Caki2 (cell line): ENCODE data around the gene CMTM3. TPM values are rescaled to one million over a fixed set of nuclear protein-coding genes. Genes with fewer than 3 reads are reported as not detected.
A peak's percentile ranks its signal among the peaks of the same experiment; 100 is the strongest.
"Not testable (repeated sequence)": the region's sequence is repeated elsewhere in the genome, so short reads cannot be mapped to it uniquely, and the experiment has no call there.

Experiments
- DNase-seq: peaks from one replicate; pipeline ENCODE4 v3.0.0-alpha.2; 2015; ENCODE audit warnings: low read depth
- in situ Hi-C: cut with HindIII; loops from 2 replicates; pipeline ENCODE4 v1.10.0; 2016; ENCODE audit warnings: low sequenced_read_pairs, low pct_unique_long_range_greater_than_20kb, mixed read lengths
- total RNA-seq: library from RNA; depleted of rRNA; stranded (reverse); fragments of >200 nt; shearing (Covaris generic); gene quantifications from 2 replicates; pipeline ENCODE4 v1.2.3, GENCODE V29; 2014; ENCODE audit warnings: low replicate concordance

Gene CMTM3
- total RNA-seq, 1 experiment from 2014 or later, result 46.9 TPM

DNA sequence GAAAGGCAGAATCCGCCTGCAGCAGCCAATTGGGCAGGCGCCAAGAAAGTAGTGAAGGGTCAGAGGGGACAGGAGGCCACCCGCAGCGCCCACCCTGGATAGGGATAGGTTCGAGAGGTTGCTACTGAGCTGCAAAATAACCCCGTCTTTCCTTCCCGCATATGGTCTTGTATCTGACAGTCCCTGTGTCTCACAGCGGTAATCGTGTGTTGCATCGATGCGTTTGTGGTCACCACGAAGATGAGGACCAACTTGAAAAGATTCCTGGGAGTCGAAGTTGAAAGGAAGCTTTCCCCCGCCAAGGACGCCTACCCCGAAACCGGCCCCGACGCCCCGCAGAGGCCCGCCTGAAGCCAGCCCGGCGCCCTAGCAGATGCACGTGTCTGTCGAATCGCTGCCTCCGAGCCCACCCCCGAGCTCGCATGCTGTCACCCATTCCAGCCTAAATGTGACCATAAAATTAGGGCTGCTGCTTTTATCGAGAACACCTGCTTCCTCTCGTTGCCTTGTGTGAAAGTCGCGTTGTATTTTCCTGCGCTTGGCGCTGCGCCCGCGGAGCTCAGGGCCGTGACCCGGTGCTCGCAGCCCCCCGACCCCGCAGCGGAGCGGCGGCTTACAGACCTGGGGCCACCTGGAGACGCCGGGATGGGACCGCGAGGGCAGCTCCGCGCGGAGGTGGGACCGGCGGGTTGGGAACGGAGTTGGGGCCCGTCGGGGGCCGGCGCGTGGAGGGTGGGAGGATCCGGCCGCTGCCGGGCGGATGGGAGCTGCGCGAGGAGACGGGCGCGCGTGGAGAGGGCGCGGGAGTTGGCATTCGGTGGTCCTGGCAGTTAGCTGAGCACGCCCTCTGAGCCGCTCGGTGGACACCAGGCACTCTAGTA is 25.6 kb upstream of the CMTM3 start, which contains the start of gene CMTM2:
Gene CMTM2 (plus strand): TSS at position 813 of the 881 bp plus-strand sequence. CDS start 145 bp downstream, outside the sequence.
- in situ Hi-C loops, result no loop called here

DNA sequence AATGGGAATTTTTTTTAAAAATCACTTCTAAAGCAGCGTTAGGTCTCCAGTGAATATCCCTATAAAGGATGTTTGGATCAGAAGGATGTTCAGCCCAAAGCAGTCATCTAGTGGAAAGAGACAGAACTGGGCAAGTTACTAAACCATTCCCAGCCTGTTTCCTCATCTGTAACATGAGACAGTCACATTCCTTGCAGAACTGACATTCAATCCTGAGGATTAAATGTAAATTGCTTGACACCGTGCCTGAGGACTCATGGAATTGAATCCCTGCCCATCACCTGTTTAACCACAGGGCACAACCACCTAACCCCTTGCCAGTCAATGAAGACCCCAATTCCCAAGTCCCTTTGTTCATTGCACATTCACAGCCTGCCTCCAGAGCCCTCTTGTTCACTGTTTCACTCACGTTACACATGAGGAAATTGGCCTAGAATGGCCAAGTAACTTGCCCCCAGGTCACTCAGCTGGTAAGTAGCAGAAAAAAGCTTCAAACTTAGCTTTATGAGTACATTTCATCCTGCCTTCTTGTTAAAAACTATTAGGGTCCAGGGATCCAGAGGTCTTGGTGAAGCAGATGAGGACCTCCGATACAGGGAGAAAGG is 23.8 kb upstream of the CMTM3 start:
- in situ Hi-C loops, result no loop called here
- DNase-seq, result peak; percentile 60

More for the DNA sequence above, 25.6 kb upstream of the CMTM3 start, which contains the start of gene CMTM2:
- DNase-seq, result no peak

DNA sequence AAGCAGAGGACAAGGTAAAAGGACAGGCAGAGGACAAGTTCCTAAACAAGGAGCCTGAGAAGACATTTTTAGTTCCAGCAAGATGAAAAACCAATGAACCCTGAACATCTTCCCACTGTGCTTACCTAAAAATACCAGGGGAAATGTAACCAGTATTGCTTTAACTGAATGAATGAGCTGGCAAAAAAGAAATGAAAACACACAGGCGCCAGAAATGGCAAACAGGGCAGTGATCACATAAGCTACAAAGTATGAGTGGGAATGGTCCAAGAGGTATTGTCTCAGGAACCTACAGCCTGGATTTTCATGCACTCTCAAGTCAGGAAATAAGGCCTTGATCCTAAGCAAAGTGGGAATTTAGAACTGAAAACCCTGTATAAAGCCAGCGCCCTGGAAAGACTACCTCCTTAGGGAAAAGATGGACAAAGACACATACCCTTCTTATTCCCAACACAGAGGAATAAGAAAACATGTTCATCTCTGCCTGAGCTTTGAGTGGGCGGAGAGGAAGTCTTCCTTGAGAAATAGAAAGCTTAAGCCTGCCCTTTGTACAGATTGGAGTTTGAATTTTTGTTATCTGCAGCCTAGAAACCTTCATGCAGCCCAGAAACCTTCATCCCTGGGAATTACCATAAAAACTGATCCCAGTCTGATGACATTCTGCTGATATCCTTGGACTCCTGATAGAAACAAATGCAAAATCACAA is 23.1 kb upstream of the CMTM3 start:
- peak; percentile 62 for DNase-seq
- in situ Hi-C loops, result no loop called here

DNA sequence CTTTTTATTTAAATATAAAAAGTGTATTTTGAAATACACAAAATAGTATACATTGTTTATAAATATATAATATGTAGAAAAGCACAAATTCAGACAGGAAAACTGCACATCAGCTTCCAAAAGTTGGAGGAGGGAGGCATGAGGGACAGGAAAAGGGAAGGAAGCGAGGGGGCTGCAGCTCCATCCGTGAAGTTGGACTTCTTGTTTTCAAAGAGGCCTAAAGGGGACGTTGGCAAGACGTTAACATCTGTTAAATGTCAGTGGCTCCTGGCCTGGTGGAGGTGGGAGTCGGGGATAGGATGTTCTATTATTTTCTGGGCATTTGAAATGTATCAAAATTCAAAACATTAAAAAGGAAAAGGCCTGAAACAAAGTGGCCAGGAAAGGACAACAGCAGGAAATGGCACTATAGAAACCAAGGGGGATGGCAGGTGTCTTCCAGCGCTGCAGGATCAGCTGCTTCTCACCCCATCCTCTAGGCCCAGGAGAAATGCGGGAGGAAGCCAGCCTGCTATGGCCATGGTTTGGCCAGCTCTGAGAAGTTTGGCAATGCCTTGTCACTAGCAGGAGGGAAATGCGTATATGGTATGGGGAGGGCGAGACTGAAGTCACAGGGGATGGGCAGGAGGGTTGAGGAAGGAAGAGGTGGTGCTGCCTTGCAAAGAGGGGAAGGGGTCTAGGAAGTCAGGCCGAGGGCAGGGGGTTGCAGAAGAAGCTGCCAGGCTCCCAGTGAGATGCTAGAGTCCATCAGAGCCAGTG is 18.8 kb upstream of the CMTM3 start:
- DNase-seq, result no peak
- in situ Hi-C loops, result no loop called here

DNA sequence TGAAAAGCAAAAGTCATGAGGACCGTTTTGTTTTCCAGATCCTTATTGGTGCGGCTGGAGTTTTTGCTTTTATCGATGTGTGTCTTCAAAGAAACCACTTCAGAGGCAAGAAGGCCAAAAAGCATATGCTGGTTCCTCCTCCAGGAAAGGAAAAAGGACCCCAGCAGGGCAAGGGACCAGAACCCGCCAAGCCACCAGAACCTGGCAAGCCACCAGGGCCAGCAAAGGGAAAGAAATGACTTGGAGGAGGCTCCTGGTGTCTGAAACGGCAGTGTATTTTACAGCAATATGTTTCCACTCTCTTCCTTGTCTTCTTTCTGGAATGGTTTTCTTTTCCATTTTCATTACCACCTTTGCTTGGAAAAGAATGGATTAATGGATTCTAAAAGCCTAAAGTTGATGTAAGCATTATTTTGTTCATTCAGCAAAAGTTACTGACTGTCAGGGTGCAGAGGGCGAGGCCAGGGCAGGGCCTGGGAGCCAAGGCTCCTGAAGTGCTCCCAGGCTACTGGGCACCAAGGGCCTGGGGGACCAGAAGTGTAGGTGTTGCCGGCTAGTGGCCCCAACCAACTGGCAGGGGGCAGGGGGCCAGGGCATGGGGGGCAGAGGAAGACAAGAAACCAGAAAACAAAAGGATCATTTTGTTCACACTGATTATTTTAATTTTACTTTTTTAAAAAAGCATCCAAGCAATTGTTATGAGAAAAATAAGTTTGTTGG is 16.5 kb upstream of the CMTM3 start:
- in situ Hi-C loops, result no loop called here

DNA sequence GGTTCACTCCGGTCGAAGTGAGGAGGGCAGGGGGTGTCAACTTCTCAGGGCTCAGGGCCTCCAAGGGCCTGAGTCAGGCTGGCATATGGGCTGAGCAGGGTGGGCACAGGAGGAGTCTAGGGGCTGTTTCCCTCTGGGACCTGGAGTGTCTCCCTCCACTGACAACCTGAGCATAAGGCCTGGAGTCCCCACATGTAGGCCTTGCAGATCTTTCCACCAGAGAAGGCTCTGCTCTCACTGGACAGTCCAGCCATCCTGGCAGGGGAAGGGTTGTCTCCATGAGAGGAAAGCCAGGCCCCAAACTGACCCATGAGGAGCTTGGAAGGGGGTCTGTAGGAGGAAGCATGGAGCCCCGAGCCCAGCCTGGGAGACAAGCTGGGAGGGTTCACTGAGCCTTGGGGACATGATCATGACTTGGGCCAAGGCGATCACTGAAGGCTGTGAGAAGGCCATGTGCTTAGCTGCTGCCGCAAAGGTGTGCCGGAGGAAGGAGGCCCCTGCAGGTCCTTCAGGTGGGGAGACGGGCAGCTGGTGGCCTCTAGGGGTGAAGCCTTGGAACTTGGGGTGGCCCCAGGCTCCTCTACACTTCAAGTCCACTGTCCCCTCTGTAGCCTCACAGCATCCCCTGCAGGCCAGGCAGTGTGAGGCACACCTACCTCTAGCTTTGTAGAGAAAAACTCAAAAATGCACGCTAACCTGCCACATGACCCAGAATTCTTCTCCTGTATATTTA is 15.4 kb upstream of the CMTM3 start:
- in situ Hi-C loops, result no loop called here
- no peak for DNase-seq

More for the DNA sequence above, 16.5 kb upstream of the CMTM3 start:
- DNase-seq, result no peak

DNA sequence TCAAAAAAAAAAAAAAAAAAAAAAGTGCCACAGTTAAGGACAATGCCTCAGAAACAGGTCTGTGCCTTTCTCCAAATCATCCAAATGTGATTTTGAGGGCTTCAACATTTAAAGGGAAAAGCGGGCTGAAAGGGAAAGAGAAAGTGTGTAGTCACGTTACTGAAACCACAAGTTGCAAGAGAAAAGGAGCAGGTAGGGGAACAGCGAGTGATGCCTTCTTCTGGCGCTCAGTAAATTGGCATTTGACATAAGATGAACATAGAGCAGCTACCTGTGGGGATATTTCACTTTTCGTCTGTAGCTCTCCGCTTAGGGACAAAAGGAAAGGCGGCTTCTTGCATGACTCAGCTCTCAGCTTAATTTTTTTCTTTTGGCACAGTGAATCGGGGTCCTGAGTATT is 14.2 kb upstream of the CMTM3 start:
- in situ Hi-C loops, result no loop called here

DNA sequence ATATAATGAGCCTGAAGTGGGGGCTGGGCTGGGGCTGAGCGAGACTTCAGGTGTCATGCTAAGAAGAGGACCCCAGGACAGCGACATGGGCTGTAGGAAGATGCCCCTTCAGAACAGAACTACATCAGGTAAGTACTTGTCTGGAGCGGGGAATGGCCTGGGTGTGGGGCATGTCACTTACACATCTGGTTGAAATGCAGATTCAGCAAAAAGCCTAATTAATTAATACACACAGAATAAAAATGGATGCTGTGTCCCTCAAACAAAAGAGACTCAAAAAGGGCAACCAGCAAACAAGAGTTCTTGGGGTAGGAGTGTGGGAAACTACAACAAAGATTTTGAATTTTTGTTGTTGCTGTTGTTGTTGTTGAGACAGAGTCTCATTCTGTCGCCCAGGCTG is 13.5 kb upstream of the CMTM3 start:
- in situ Hi-C loops, result no loop called here
- DNase-seq, result no peak

More for the DNA sequence above, 14.2 kb upstream of the CMTM3 start:
- DNase-seq, result no peak

DNA sequence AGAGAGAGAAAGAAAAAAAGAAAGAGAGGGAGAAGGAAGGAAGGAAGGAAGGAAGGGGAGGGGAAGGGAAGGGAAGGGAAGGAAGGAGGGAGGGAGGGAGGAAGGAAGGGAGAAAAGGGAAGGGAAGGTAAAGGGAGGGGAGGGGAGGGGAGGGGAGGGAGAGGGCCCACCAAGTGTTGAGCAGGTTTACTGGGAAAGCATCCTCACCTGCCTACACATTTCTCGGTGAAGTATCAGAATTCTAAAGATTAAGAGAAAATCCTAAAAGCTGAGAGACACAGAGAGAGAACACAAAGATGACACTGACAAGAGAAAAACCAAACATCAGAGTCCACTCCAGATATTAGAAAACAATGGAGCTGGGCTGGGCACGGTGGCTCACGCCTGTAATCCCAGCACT is 12.3 kb upstream of the CMTM3 start:
- DNase-seq, result no peak
- in situ Hi-C loops, result no loop called here

DNA sequence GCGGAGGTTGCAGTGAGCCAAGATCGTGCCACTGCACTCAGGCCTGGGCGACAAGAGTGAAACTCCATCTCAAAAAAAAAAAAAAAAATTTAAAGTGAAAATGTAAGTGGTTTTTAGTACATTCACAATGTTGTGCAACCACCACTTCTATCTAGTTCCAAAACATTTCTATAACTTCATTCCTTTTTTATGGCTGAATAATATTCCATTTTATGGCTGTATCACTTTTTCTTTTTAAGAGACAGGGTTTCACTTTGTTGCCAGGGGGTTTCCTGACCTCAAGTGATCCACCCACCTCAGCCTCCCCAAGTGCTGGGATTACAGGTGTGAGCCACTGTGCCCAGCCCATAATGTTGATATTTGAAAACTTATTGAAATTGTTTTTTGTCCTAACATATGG is 11.7 kb upstream of the CMTM3 start:
- in situ Hi-C loops, result no loop called here
- no peak for DNase-seq

DNA sequence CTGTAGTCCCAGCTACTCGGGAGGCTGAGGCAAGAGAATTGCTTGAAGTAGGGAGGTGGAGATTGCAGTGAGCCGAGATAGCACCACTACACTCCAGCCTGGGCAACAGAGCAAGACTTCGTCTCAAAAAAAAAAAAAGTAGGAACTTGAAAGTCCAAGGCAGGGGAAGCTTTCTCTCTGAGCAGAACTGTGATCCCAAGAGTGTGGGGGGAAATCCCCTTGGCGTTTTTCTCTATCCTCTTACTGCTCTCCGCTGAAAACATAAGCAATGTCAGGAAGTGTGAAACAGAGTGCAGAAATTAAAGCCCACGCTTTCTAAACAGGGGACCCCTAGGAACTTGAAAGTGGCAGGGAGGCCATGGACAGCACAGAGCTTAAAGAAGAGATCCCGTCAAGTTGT is 9.8 kb upstream of the CMTM3 start:
- in situ Hi-C loops, result no loop called here
- no peak for DNase-seq

DNA sequence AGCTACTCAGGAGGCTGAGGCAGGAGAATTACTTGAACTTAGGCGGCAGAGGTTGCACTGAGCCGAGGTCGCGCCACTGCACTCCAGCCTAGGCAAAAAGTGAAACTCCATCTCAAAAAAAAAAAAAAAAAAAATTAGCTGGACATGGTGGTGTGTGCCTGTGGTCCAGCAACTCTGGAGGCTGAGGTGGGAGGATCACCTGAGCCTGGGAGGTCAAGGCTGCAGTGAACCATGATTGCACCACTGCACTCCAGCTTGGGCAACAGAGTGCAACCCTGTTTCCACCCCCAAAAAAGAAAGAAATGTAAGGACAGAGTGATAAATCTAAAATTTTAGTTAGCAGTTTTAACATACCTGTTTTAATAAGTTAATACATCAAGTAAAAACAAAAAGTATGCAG is 7.9 kb upstream of the CMTM3 start:
- in situ Hi-C loops, DNase-seq: not testable (repeated sequence)

DNA sequence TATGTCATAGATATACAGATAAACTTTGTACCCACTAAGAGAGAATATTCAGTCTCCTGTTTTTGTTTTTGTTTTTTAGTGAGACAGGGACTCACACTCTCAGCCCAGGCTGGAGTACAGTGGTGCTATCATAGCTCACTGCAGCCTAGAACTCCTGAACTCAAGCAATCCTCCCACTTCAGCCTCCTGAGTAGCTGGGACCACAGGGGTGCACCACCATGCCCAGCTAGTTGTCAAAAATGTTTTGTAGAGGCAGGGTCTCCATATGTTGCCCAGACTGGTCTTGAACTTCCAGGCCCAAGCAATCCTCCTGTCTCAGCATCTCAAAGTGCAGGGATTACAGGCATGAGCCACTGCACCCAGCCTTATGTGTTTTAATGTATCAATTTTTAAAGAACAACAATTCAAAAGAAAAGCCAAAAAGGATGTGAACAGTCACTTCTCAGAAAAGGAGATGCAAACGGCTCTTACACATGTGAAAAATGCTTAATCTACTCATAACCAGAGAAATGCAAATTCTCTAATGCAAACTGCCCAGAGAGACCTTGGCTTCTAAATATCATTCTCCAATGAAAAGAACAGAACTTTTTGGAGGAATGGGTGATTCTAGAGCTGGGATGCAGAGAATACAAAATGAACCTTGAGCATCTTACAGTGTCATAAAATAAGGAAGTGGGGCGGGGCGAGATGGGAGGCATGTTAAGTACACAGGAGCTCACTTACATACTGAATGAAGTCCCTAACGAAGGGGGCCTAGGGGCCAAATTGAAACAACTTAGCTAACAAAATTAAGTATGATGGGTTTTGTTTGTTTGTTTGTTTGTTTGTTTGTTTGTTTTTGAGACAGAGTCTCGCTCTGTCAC is 7.3 kb upstream of the CMTM3 start:
- in situ Hi-C loops, result no loop called here

DNA sequence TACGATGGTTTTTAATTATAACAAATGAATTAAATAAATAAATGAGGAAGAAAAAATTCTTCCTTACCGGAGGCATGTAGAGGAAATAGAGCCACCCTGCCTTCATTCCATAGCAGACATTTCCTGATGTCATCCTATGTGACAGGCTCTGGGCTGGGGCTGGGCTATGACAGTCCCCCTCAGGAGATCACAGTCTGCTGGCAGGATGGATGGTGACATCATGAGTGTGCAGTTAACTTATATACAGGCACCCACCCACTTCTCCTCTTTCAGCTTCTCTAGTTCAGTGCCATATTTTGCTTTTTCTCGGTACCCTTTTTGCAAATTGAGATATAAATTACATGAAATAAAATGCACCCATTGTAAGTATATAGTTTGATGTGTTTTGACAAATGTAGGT is 6.4 kb upstream of the CMTM3 start:
- in situ Hi-C loops, result no loop called here
- no peak for DNase-seq

More for the DNA sequence above, 7.3 kb upstream of the CMTM3 start:
- DNase-seq, result no peak

DNA sequence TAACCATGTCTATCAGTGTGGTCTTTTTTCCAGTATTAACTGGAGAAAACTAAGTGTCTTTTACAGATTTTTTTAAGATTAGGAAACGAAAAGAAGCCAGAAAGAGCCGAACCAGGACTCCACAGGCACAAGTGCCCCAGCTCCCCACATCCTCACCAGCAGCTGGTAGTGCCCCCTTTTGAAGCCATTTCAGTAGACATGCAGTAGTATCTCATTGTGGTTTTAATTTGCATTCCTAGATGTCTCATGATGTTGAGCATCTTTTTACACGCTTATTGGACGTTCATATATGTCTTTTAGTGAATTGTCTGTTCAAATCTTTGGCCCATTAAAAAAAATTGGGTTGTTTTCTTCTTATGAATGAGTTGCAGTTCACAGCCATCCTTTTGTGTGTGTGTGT is 4.8 kb upstream of the CMTM3 start:
- no peak for DNase-seq
- in situ Hi-C loops, result no loop called here

DNA sequence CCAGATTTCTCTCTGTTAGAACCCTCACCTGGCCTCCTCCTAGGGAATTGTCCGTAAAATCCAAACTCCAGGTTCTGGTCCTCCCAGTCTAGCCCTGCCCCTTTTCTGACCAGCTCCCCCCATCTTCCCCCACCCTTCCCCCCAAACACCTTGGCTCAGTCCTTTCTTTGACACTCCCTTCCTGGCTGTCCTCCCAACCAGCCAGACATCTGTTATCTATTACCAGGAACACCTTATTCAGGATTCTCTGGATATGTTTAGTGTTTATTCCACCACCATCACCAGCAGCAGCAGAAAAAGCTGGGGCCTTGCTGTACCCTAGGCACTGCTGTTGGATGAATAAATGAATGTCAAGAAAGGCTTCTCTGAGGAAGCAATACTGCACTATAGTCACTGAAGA is 4.0 kb upstream of the CMTM3 start:
- in situ Hi-C loops, result no loop called here
- no peak for DNase-seq
